ENCODE measurements around the gene FREM2. TPM values are rescaled to one million over a fixed set of nuclear protein-coding genes. Genes with fewer than 3 reads are reported as not detected.

The FREM2 gene
- total RNA-seq, 2 donors from 2014 or later, result 12.5 to 17.9 TPM

GRCh38 chr13:38693168-38693567 is 6.3 kb downstream of the FREM2 start:
- 65 to 70% methylated on average over 2 of the region's 2 CpGs for WGBS, 2 donors
- Histone ChIP-seq H3K27ac (peak overlapping the region in 2 of 4 donors; percentile 37 to 48), H3K4me3 (no peak overlapping the region), H3K4me1 (peaks cover 6% of the 10 kb centered on the region), H3K36me3 (replicated peaks in 1 of 2; ENCODE audit: insufficient read depth in 1 of 2, low read depth in 2 of 2) (no peaks in the 10 kb centered on the region), H3K27me3 (no peaks in the 10 kb centered on the region), H3K9me3 (no peaks in the 10 kb centered on the region)
- TF ChIP-seq CTCF (IDR thresholded peaks at IDR 0.05) (no peak), POLR2A (IDR thresholded peaks at IDR 0.05) (no peak)
- intact Hi-C loops (cut with DNase I), result no loop called here
- DNase-seq (no peak), ATAC-seq (no peak)

GRCh38 chr13:38693641-38694040 is 6.8 kb downstream of the FREM2 start:
- WGBS, 2 donors, result 24 to 25% methylated on average over 2 of the region's 2 CpGs
- intact Hi-C loops (cut with DNase I), result no loop called here
- H3K9me3 ChIP-seq, result no peaks in the 10 kb centered on the region
- H3K4me1 ChIP-seq, result peaks cover 2% of the 10 kb centered on the region
- TF ChIP-seq CTCF (IDR thresholded peaks at IDR 0.05), result no peak
- TF ChIP-seq POLR2A (IDR thresholded peaks at IDR 0.05), result no peak
- H3K27me3 ChIP-seq, result no peaks in the 10 kb centered on the region
- DNase-seq, result peak; percentile 26 to 57 (median 50)
- H3K36me3 ChIP-seq (replicated peaks in 1 of 2; ENCODE audit: insufficient read depth in 1 of 2, low read depth in 2 of 2), result no peaks in the 10 kb centered on the region
- peak; percentile 71 for ATAC-seq
- no peak overlapping the region for H3K4me3 ChIP-seq
- peak overlapping the region in 2 of 4 donors; percentile 37 to 48 for H3K27ac ChIP-seq

- WGBS, 2 donors, result 83 to 91% methylated on average over 1 of the region's 1 CpG
- no peak for TF ChIP-seq POLR2A (IDR thresholded peaks at IDR 0.05)
- no peak for TF ChIP-seq CTCF (IDR thresholded peaks at IDR 0.05)
- ATAC-seq (no peak), DNase-seq (no peak)
- Histone ChIP-seq H3K27me3 (no peaks in the 10 kb centered on the region), H3K36me3 (replicated peaks in 1 of 2; ENCODE audit: insufficient read depth in 1 of 2, low read depth in 2 of 2) (no peaks in the 10 kb centered on the region), H3K9me3 (no peaks in the 10 kb centered on the region), H3K27ac (no peak overlapping the region), H3K4me3 (no peak overlapping the region), H3K4me1 (no peaks in the 10 kb centered on the region)
- intact Hi-C loops (cut with DNase I), result no loop called here
Measured at GRCh38 chr13:38697197-38697596, 10.3 kb downstream of the FREM2 start.

- WGBS, 2 donors, result 91 to 94% methylated on average over 2 of the region's 2 CpGs
- H3K9me3 ChIP-seq, result no peaks in the 10 kb centered on the region
- H3K27me3 ChIP-seq, result no peaks in the 10 kb centered on the region
- intact Hi-C loops (cut with DNase I), result no loop called here
- no peak for DNase-seq
- H3K36me3 ChIP-seq (replicated peaks in 1 of 2; ENCODE audit: insufficient read depth in 1 of 2, low read depth in 2 of 2), result no peaks in the 10 kb centered on the region
- no peak overlapping the region for H3K4me3 ChIP-seq
- H3K4me1 ChIP-seq, result no peaks in the 10 kb centered on the region
- no peak overlapping the region for H3K27ac ChIP-seq
- TF ChIP-seq CTCF (IDR thresholded peaks at IDR 0.05), result no peak
- no peak for TF ChIP-seq POLR2A (IDR thresholded peaks at IDR 0.05)
- ATAC-seq, result no peak
Measured at GRCh38 chr13:38697628-38698333, 10.9 kb downstream of the FREM2 start.

- intact Hi-C loops (cut with DNase I), result no loop called here
- 81 to 86% methylated on average over 2 of the region's 2 CpGs for WGBS, 2 donors
- ATAC-seq, result no peak
- no peak for DNase-seq
- TF ChIP-seq CTCF (IDR thresholded peaks at IDR 0.05) (no peak), POLR2A (IDR thresholded peaks at IDR 0.05) (no peak)
- H3K4me3 ChIP-seq, result no peak overlapping the region
- H3K27ac ChIP-seq, result no peak overlapping the region
- H3K36me3 ChIP-seq (replicated peaks in 1 of 2; ENCODE audit: insufficient read depth in 1 of 2, low read depth in 2 of 2), result no peaks in the 10 kb centered on the region
- H3K4me1 ChIP-seq, result no peaks in the 10 kb centered on the region
- no peaks in the 10 kb centered on the region for H3K9me3 ChIP-seq
- no peaks in the 10 kb centered on the region for H3K27me3 ChIP-seq
Measured at GRCh38 chr13:38700051-38700450, 13.2 kb downstream of the FREM2 start.

Measured in body of pancreas (tissue), 4 donors.